PC-9 (cell line): ENCODE measurements around the gene SPDYE4. TPM values are rescaled to one million over a fixed set of nuclear protein-coding genes. Genes with fewer than 3 reads are reported as not detected.

Experiments used
- BruUV-seq: library from RNA; stranded (reverse); fragments of 400-500 nt; replicated peaks from 2 replicates; lab custom pipeline; 2021; lab: Mats Ljungman, UMichigan
- CTCF ChIA-PET: fragments of 300-600 bp; sonication (Branson Sonifier 250); formaldehyde crosslinking; loops from one replicate; lab custom pipeline; 2022; ENCODE audit warnings: antibody characterized with exemption; lab: Charles Lee
- POLR2A ChIA-PET: fragments of 300-600 bp; sonication (Branson Sonifier 250); formaldehyde crosslinking; loops from one replicate; lab custom pipeline; 2022; ENCODE audit warnings: antibody characterized with exemption; ENCODE audit not compliant: unreplicated experiment; lab: Charles Lee
- DNase-seq, 2 experiments: peaks; one replicate each; pipeline versions ENCODE4 v3.0.0 to v3.0.0-alpha.2; 2015 to 2022; ENCODE audit warnings: mixed read lengths in 1 of 2
- H2AFZ ChIP-seq: fragments of 200-600 bp; sonication (generic); 2 replicates; pipeline ENCODE4 v1.8.1; 2017; ENCODE audit warnings: antibody characterized with exemption
- H3F3A ChIP-seq: fragments of 200-600 bp; sonication (generic); 2 replicates; pipeline ENCODE4 v1.8.1; 2017; ENCODE audit warnings: antibody characterized with exemption, mild to moderate bottlenecking, low read depth; ENCODE audit not compliant: insufficient read depth
- H3K27ac ChIP-seq: fragments of 200-600 bp; sonication (generic); 2 replicates; pipeline ENCODE4 v1.6.1; 2016; ENCODE audit warnings: mixed run types
- H3K27me3 ChIP-seq: fragments of 200-600 bp; sonication (generic); 2 replicates; pipeline ENCODE4 v1.6.1; 2016; ENCODE audit warnings: low read depth, mixed run types; ENCODE audit not compliant: insufficient read depth
- H3K36me3 ChIP-seq: fragments of 200-600 bp; sonication (generic); 2 replicates; pipeline ENCODE4 v1.6.1; 2016; ENCODE audit warnings: low read depth, mixed run types
- H3K4me1 ChIP-seq: fragments of 200-600 bp; sonication (generic); replicated peaks from 2 replicates; pipeline ENCODE4 v1.6.1; 2016; ENCODE audit warnings: mixed run types; ENCODE audit not compliant: insufficient read depth
- H3K4me2 ChIP-seq: fragments of 200-600 bp; sonication (generic); 2 replicates; pipeline ENCODE4 v1.6.1; 2017; ENCODE audit warnings: mixed run types
- H3K4me3 ChIP-seq: fragments of 200-600 bp; sonication (generic); 2 replicates; pipeline ENCODE4 v1.6.1; 2016; ENCODE audit warnings: mixed run types
- H3K79me2 ChIP-seq: fragments of 200-600 bp; sonication (generic); 2 replicates; pipeline ENCODE4 v1.6.1; 2017; ENCODE audit warnings: low read depth, mixed run types
- H3K9me2 ChIP-seq: fragments of 200-600 bp; sonication (generic); 2 replicates; pipeline ENCODE4 v1.8.1; 2017; ENCODE audit warnings: mild to moderate bottlenecking; ENCODE audit not compliant: insufficient read depth
- H3K9me3 ChIP-seq: fragments of 200-600 bp; sonication (generic); 2 replicates; pipeline ENCODE4 v1.8.1; 2016; ENCODE audit warnings: low read depth; ENCODE audit not compliant: insufficient read depth
- H4K20me1 ChIP-seq: fragments of 200-600 bp; sonication (generic); 2 replicates; pipeline ENCODE4 v1.8.1; 2017; ENCODE audit not compliant: insufficient read depth
- EZH2 ChIP-seq: fragments of 200-600 bp; sonication (generic); IDR thresholded peaks from 2 replicates; pipeline ENCODE4 v1.8.0; 2017; ENCODE audit warnings: antibody characterized with exemption, low read depth
- intact Hi-C: fragments of 100-400 bp; cut with micrococcal nuclease; formaldehyde crosslinking; loops from one replicate; pipeline ENCODE4 v1.10.0; 2022; ENCODE audit not compliant: unreplicated experiment
- total RNA-seq: library from RNA; stranded (reverse); gene quantifications from 2 replicates; pipeline ENCODE4 v1.2.3, GENCODE V29; 2021
- TF ChIP-seq, protein P1 (sequence below): fragments of 200-600 bp; sonication (generic); conservative IDR thresholded peaks from 2 replicates; pipeline ENCODE4 v1.6.1; 2017; ENCODE audit warnings: mixed run types, antibody characterized with exemption, mild to moderate bottlenecking, moderate library complexity

Gene SPDYE4
- total RNA-seq, 1 experiment from 2014 or later: not detected

DNA sequence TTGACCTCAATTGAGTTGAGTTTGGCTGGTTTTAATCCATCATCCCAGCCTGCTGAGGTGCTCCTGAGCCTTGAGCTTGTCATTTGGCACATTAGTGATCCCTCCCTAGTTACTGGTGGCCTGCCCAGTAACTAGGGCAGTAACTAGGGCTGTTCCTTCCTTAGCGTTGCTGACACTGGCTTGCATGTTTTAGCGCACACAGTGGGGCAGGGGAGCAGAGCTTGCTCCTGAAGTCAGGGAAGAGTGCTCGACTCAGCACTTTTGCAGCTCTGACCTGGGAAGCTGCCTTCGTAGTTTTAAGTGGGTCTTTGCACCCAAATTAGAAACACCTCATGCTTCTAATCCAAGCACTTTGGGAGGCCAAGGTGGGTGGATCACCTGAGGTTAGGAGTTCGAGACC lies 29.4 kb downstream of the SPDYE4 start:
- Histone ChIP-seq H3K27ac (no peak overlapping the region), H3K4me3 (no peak overlapping the region), H3K4me2 (no peak overlapping the region), H3K27me3 (peaks cover 44% of the 10 kb centered on the region), H2AFZ (no peak overlapping the region), H3K79me2 (no peaks in the 10 kb centered on the region), H3F3A (no peaks in the 10 kb centered on the region), H3K9me2 (no peaks in the 10 kb centered on the region), H4K20me1 (no peaks in the 10 kb centered on the region), H3K9me3 (no peaks in the 10 kb centered on the region), H3K4me1 (no peaks in the 10 kb centered on the region), H3K36me3 (no peaks in the 10 kb centered on the region)
- ChIA-PET POLR2A (no interaction called here), CTCF (no interaction called here)
- TF ChIP-seq EZH2: no peak
- TF ChIP-seq, protein P1, sequence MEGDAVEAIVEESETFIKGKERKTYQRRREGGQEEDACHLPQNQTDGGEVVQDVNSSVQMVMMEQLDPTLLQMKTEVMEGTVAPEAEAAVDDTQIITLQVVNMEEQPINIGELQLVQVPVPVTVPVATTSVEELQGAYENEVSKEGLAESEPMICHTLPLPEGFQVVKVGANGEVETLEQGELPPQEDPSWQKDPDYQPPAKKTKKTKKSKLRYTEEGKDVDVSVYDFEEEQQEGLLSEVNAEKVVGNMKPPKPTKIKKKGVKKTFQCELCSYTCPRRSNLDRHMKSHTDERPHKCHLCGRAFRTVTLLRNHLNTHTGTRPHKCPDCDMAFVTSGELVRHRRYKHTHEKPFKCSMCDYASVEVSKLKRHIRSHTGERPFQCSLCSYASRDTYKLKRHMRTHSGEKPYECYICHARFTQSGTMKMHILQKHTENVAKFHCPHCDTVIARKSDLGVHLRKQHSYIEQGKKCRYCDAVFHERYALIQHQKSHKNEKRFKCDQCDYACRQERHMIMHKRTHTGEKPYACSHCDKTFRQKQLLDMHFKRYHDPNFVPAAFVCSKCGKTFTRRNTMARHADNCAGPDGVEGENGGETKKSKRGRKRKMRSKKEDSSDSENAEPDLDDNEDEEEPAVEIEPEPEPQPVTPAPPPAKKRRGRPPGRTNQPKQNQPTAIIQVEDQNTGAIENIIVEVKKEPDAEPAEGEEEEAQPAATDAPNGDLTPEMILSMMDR: no peak
- intact Hi-C loops: no loop called here
- no TSS peak for BruUV-seq
- DNase-seq: no peak

GRCh38 chr17:8728251-8728938 lies 30.0 kb downstream of the SPDYE4 start:
- Histone ChIP-seq H3K36me3 (no peaks in the 10 kb centered on the region), H3K27ac (no peak overlapping the region), H3K4me2 (no peak overlapping the region), H3K9me2 (no peaks in the 10 kb centered on the region), H3K79me2 (no peaks in the 10 kb centered on the region), H3K4me3 (no peak overlapping the region), H4K20me1 (no peaks in the 10 kb centered on the region), H2AFZ (no peak overlapping the region), H3F3A (no peaks in the 10 kb centered on the region), H3K4me1 (no peaks in the 10 kb centered on the region), H3K9me3 (no peaks in the 10 kb centered on the region), H3K27me3 (peaks cover 41% of the 10 kb centered on the region)
- CTCF ChIA-PET: no interaction called here
- DNase-seq: no peak
- intact Hi-C loops: no loop called here
- POLR2A ChIA-PET: no interaction called here
- BruUV-seq: no TSS peak
- no peak for TF ChIP-seq EZH2
- TF ChIP-seq, protein P1: no peak

DNA sequence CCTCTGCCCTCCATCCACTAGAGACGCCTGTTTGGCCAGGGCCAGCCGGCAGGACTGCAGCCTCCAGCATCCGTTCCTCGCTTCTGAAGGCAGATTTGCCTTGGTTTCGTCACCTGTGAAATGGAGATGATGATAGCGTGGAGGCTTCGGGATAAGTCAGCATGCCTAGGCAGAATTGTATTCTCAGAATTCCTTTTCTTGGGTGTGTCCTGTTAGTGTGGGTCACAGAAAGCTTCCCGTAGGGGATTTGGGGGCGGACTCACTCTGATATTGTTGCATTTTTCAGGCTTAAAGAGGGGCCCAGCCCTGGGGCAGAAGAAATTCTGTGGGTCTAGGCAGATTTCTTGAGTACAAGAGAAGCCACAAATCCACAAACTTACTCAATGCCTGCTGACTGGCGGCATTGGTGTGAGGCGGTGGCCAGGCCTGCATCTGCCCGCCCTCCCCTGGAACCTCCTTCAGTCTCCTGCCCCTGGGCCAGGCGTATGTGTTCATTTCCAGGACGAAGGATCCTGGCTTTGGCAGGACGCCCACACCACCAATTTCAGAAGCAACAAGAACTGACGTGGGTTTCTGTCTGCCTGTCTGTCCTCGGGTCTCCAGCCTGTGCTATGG lies 31.3 kb downstream of the SPDYE4 start:
- Histone ChIP-seq H3F3A (no peaks in the 10 kb centered on the region), H3K27me3 (peaks cover 31% of the 10 kb centered on the region), H3K36me3 (no peaks in the 10 kb centered on the region), H3K4me1 (no peaks in the 10 kb centered on the region), H3K27ac (no peak overlapping the region), H3K9me3 (no peaks in the 10 kb centered on the region), H3K79me2 (no peaks in the 10 kb centered on the region), H2AFZ (no peak overlapping the region), H3K4me3 (no peak overlapping the region), H4K20me1 (no peaks in the 10 kb centered on the region), H3K4me2 (no peak overlapping the region), H3K9me2 (no peaks in the 10 kb centered on the region)
- ChIA-PET CTCF (no interaction called here), POLR2A (no interaction called here)
- BruUV-seq: no TSS peak
- no peak for DNase-seq
- intact Hi-C loops: no loop called here
- TF ChIP-seq EZH2: no peak
- TF ChIP-seq, protein P1: no peak
